Fibroblast of mammary gland (primary cell): ENCODE measurements around the gene DYNLT4.
"Not testable (repeated sequence)": the region's sequence is repeated elsewhere in the genome, so short reads cannot be mapped to it uniquely, and the experiment has no call there.

Experiments used
- DNase-seq: peaks from one replicate; pipeline ENCODE4 v3.0.0-alpha.2; 2010; ENCODE audit warnings: low read depth
- H3K4me3 ChIP-seq: 2 replicates; pipeline ENCODE4 v1.5.1; 2011; ENCODE audit warnings: low read depth, mild to moderate bottlenecking, low read length, moderate library complexity; ENCODE audit not compliant: control insufficient read depth
- TF ChIP-seq, protein P1 (sequence below): conservative IDR thresholded peaks from 2 replicates; pipeline ENCODE4 v1.5.1; 2011; ENCODE audit warnings: low read depth, low read length, inconsistent platforms; ENCODE audit not compliant: control insufficient read depth, insufficient read depth

DYNLT4 gene

DNA sequence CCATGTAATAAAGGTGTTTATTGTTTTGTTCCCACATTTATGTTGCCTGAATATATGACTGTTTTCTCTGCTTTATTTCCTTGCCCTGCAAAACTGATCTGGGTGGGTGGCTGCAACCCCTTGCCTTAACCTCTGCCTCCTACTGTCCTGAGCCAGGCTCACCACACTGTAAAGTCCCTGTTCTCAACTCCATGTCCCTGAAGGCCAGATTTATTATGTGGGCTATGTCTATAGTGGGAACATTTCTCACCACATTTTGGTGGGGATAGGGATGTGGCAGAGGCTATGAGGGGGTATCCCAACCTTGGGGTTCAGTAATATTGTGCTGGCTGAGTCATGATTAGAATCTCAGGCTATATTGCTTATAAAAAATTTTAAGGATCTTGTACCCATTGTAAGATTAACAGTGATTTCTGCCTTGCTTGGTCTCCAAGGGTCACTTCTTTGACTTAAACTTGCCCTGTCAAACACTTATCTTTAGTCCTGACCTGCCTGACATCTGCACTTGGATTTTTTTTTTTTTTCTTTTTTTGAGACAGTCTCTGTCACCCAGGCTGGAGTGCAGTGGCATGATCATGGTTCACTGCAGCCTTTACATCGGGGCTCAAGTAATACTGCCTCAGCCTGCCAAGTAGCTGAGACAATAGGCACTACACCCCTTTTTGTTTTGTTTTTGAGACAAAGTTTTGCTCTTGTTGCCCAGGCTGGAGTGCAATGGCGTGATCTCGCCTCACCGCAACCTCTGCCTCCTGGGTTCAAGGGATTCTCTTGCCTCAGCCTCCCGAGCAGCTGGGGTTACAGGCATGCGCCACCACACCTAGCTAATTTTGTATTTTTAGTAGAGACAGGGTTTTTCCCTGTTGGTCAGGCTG is 28.2 kb downstream of the DYNLT4 start:
- DNase-seq = no peak
- no peak overlapping the region for H3K4me3 ChIP-seq
- TF ChIP-seq, protein P1, sequence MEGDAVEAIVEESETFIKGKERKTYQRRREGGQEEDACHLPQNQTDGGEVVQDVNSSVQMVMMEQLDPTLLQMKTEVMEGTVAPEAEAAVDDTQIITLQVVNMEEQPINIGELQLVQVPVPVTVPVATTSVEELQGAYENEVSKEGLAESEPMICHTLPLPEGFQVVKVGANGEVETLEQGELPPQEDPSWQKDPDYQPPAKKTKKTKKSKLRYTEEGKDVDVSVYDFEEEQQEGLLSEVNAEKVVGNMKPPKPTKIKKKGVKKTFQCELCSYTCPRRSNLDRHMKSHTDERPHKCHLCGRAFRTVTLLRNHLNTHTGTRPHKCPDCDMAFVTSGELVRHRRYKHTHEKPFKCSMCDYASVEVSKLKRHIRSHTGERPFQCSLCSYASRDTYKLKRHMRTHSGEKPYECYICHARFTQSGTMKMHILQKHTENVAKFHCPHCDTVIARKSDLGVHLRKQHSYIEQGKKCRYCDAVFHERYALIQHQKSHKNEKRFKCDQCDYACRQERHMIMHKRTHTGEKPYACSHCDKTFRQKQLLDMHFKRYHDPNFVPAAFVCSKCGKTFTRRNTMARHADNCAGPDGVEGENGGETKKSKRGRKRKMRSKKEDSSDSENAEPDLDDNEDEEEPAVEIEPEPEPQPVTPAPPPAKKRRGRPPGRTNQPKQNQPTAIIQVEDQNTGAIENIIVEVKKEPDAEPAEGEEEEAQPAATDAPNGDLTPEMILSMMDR = no peak

DNA sequence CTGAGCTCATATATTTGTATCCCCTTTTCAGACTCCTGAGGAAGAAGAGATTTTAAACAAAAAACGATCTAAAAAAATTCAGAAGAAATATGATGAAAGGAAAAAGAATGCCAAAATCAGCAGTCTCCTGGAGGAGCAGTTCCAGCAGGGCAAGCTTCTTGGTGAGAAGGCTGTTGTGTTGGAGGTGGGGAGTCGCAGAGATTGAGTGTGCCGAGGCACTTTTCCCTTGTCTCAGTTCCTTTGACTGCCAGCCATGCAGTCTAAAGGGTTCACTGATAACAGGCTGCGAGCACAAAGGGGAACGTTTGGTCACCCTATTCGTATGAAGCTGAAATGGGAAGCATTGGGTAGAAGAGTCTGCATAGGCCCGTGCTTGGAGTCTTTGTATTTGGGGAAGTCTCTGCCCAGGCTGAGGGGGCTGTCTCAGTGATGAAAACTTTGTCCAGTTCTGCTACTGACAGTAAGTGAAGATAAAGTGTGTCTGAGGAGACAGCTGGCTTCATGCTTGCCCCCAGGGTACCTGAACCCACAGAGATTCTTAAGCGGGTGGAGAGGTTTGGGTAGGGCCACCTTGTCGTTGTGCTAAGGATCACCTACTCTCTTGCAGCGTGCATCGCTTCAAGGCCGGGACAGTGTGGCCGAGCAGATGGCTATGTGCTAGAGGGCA is 29.0 kb downstream of the DYNLT4 start:
- peak overlapping the region; percentile 83 for H3K4me3 ChIP-seq
- no peak for DNase-seq

DNA sequence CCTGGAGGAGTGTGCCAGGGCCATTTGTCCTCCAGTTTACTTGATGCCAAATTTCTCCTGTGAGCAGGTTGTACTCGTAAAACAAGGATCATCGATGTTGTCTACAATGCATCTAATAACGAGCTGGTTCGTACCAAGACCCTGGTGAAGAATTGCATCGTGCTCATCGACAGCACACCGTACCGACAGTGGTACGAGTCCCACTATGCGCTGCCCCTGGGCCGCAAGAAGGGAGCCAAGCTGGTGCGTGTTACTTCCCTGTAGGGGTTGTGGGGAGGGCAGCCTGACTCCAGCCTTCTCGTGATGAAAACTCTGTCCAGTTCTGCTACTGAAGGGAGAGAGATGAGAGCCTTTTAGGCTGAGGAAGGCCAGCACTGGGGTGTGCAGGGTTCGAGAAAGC is 29.6 kb downstream of the DYNLT4 start:
- TF ChIP-seq, protein P1 = no peak
- peak overlapping the region; percentile 83 for H3K4me3 ChIP-seq
- no peak for DNase-seq

More for the DNA sequence above, 29.0 kb downstream of the DYNLT4 start:
- TF ChIP-seq, protein P1 = no peak

GRCh38 chr1:44776730-44777068 is 30.5 kb downstream of the DYNLT4 start:
- TF ChIP-seq, protein P1 = no peak
- peak overlapping the region; percentile 83 for H3K4me3 ChIP-seq
- DNase-seq = no peak

DNA sequence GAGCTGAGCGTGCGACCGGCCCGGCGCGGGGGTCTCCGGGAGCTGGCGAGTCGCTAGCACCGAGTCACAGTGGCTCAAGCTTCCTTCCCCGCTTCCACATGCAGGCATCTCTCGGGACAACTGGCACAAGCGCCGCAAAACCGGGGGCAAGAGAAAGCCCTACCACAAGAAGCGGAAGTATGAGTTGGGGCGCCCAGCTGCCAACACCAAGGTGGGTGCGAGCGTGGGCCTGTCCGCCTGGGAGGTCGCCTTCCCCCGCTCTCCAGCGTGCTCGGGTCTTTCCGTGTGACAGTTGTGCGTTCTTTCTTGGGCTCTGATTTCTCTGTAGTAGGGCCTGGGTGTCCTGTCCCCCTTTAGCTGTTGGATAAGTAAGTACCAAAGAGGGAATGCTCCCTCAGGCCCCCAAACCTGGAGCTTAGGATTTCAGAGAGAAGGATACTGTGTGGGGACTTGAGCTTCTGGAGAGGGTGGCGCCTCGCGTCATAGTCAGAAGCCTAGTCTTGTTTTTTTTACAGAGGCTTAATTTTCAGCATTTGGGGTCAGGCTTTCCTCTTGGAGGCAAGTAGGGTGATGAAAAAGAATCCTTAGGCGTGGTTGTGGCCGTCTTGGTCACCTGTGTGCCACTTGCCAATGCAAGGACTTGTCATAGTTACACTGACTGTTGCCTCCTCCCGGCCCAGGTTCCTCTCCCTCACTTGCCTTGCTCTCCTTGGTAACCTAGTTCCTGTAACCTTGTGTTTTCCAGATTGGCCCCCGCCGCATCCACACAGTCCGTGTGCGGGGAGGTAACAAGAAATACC is 31.0 kb downstream of the DYNLT4 start:
- DNase-seq = no peak
- H3K4me3 ChIP-seq = peak overlapping the region; percentile 83
- TF ChIP-seq, protein P1 = no peak

DNA sequence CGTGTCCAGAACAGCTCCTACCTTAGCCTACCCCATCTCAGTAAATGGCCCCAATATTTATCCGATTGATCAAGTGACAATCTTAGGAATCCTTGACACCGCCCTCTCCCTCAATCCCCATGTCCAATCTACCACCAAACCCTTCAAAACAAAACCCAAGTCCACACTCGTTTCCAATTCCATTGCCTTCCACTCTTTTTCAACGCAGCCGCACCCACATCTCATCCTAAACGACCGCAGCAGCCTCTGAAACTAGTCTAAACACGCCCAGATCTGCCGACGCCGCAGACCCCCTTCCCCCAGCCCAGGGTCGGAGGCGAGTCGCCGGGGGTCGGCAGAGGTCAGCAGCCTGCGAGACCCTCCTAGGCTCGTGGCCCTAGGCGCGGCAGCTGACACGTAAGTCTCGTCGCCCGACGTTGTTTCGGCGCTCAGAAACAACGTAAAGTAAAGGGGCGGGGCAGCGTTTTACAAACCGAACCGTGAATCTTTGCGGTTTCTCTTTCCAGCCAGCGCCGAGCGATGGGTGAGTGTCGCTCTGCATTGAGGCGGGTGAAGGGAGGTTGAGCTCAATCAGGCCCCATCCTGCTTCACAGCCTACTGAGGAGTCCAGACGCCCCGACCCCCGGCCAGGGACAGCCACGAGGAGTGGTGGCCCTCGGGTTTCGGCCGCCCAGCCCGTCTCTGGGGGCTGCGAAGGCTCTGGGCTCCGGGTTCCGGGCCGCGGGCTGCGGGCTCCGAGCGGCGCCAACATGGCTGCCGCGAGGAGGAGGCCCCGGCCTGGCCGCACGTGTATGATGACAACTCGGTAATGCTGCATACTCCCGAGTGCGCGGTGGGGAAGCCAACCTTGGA is 31.8 kb downstream of the DYNLT4 start, which contains the start of gene RPS8:
RPS8 (plus strand) TSS at position 463 of the 852 bp plus-strand sequence; CDS start at position 520, 57 bp downstream.
- DNase-seq = peak; percentile 93
- TF ChIP-seq, protein P1 = no peak
- H3K4me3 ChIP-seq = peak within 1 kb of the TSS; percentile 83

GRCh38 chr1:44766421-44766820 is 40.7 kb downstream of the DYNLT4 start:
- H3K4me3 ChIP-seq, DNase-seq: not testable (repeated sequence)
